Adrenal gland (tissue), 5 donors: Measurements from ENCODE around the gene ASAH2.

Experiments used
- CTCF ChIP-seq, 6 experiments: fragments of 450-650 bp in 4 of 6; fragments of 200-600 bp in 2 of 6; sonication (generic) in 1 of 6; IDR thresholded peaks; 1 replicate in 5 of 6; 2 replicates in 1 of 6; pipeline versions ENCODE4 v1.5.1 to v1.8.0; 2016 to 2021; ENCODE audit warnings: antibody characterized with exemption in 6 of 6, mild to moderate bottlenecking in 2 of 6, moderate library complexity in 1 of 6
- POLR2A ChIP-seq, 2 donors: fragments of 450-650 bp; IDR thresholded peaks; one replicate each; pipeline ENCODE4 v1.6.1; 2017; ENCODE audit warnings: antibody characterized with exemption in 2 of 2, mild to moderate bottlenecking in 2 of 2, moderate library complexity in 1 of 2
- donor health status: DM: no; HTN: no; CAD: no.

- TF ChIP-seq CTCF (IDR thresholded peaks at IDR 0.05) = no peak
- TF ChIP-seq POLR2A (IDR thresholded peaks at IDR 0.05) = no peak
Observed at GRCh38 chr10:50280049-50280841, 28.9 kb upstream of the ASAH2 start.
